AG10803 (cell line): ENCODE data around the gene TADA2A.

Source experiments
- DNase-seq: peaks from one replicate; pipeline ENCODE4 v3.0.0; 2010; ENCODE audit warnings: low read depth
- H3K4me3 ChIP-seq: 2 replicates; pipeline ENCODE4 v1.5.1; 2011; ENCODE audit warnings: mild to moderate bottlenecking, low read length, control low read depth
- CTCF ChIP-seq: conservative IDR thresholded peaks from 2 replicates; pipeline ENCODE4 v1.5.1; 2011; ENCODE audit warnings: mild to moderate bottlenecking, low read length, control low read depth, inconsistent platforms

TADA2A gene

GRCh38 chr17:37489197-37490001, 82.7 kb downstream of the TADA2A start, which contains the start of gene DUSP14:
DUSP14 (plus strand) TSS chr17:37489891; CDS start chr17:37512273, 22,382 bp downstream.
- no peak for TF ChIP-seq CTCF
- DNase-seq = peak; percentile 80
- peak within 1 kb of the TSS; percentile 87 for H3K4me3 ChIP-seq

GRCh38 chr17:37490022-37490587, 83.4 kb downstream of the TADA2A start:
- TF ChIP-seq CTCF = no peak
- peak; percentile 56 for DNase-seq
- H3K4me3 ChIP-seq = peak overlapping the region; percentile 65

GRCh38 chr17:37490638-37491614, 84.2 kb downstream of the TADA2A start:
- peak; percentile 90 for DNase-seq
- no peak; the same call in 1 of the 2 replicates for TF ChIP-seq CTCF

GRCh38 chr17:37492167-37492566, 85.5 kb downstream of the TADA2A start:
- no peak for DNase-seq
- peak overlapping the region; percentile 65 for H3K4me3 ChIP-seq

More at GRCh38 chr17:37490638-37491614, 84.2 kb downstream of the TADA2A start:
- H3K4me3 ChIP-seq = peak overlapping the region; percentile 65

GRCh38 chr17:37493249-37494027, 86.8 kb downstream of the TADA2A start:
- peak; percentile 99 for DNase-seq
- H3K4me3 ChIP-seq = no peak overlapping the region
- TF ChIP-seq CTCF = no peak

More at GRCh38 chr17:37492167-37492566, 85.5 kb downstream of the TADA2A start:
- TF ChIP-seq CTCF = no peak

GRCh38 chr17:37494401-37494831, 87.7 kb downstream of the TADA2A start:
- no peak overlapping the region for H3K4me3 ChIP-seq
- DNase-seq = peak; percentile 48
- no peak for TF ChIP-seq CTCF
